Osteocyte (in vitro differentiated cells): ENCODE data around the gene RALGPS1. TPM values are rescaled to one million over a fixed set of nuclear protein-coding genes. Genes with fewer than 3 reads are reported as not detected.

ENCODE experiments used
- DNase-seq: peaks from one replicate; pipeline ENCODE4 v3.0.0; 2021; ENCODE audit warnings: mixed read lengths; ENCODE audit not compliant: unreplicated experiment; ENCODE audit errors: extremely low spot score
- H3K27ac Mint-ChIP-seq: one replicate; pipeline ENCODE4 v1.8.0; 2021; ENCODE audit warnings: mild to moderate bottlenecking, mixed read lengths; ENCODE audit not compliant: unreplicated experiment
- H3K27me3 Mint-ChIP-seq: one replicate; pipeline ENCODE4 v1.8.0; 2021; ENCODE audit warnings: mixed read lengths; ENCODE audit not compliant: unreplicated experiment
- H3K36me3 Mint-ChIP-seq: one replicate; pipeline ENCODE4 v1.8.0; 2021; ENCODE audit warnings: mixed read lengths; ENCODE audit not compliant: unreplicated experiment
- H3K4me1 Mint-ChIP-seq: one replicate; pipeline ENCODE4 v1.8.0; 2021; ENCODE audit warnings: mixed read lengths; ENCODE audit not compliant: unreplicated experiment
- H3K4me3 Mint-ChIP-seq: one replicate; pipeline ENCODE4 v1.8.0; 2021; ENCODE audit warnings: mild to moderate bottlenecking, moderate library complexity, mixed read lengths; ENCODE audit not compliant: unreplicated experiment
- H3K9me3 Mint-ChIP-seq: one replicate; pipeline ENCODE4 v1.8.0; 2021; ENCODE audit warnings: mixed read lengths; ENCODE audit not compliant: unreplicated experiment
- total RNA-seq: library from RNA; stranded (reverse); gene quantifications from 2 replicates; pipeline ENCODE4 v1.2.1, GENCODE V29; 2021
- TF ChIP-seq, protein P1 (sequence below): fragments of 200-600 bp; sonication (generic); IDR thresholded peaks from 2 replicates; pipeline ENCODE4 v1.5.0; 2021; ENCODE audit warnings: antibody characterized with exemption, mild to moderate bottlenecking, moderate library complexity

RALGPS1 gene
- total RNA-seq, 1 donor from 2014 or later, result 9.9 TPM

DNA sequence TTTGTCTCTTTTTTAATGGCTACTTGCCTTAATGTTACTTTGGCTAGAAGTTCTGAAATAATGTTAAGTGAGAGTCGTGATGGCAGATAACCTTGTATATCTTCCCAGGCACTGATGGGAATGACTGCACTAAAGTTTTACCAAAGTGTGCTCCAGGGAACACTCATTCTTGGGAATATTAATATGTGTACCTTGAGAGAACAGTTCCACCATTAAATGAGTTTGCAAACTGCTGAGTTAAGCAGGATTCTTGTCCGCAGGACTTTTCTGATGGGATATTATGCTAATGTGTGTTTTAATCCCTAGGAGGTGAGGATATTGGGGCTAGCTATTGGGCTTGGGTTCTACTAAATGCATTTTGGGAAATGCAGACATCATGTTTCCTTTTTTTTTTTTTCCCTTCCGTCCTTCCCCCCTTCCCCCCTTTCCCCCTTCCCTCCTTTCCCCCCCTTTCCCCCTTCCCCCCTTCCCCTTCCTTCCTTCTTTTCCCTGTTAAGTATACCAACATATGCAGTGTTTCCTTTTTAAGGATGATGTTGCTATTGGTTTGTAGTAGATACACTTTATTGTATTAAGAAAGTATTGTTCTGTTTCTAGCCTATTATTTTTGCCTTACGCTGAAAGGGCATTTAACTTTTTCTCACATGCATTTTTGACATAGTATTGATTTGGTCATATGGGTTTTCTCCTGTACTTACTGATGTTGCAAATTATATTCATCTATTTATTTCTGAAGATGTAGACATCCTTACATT, 38.6 kb upstream of the RALGPS1 start:
- H3K4me1 Mint-ChIP-seq, result peaks cover 19% of the 10 kb centered on the region
- no peaks in the 10 kb centered on the region for H3K9me3 Mint-ChIP-seq
- no peaks in the 10 kb centered on the region for H3K27me3 Mint-ChIP-seq
- H3K36me3 Mint-ChIP-seq, result peaks cover 21% of the 10 kb centered on the region
- TF ChIP-seq, protein P1, sequence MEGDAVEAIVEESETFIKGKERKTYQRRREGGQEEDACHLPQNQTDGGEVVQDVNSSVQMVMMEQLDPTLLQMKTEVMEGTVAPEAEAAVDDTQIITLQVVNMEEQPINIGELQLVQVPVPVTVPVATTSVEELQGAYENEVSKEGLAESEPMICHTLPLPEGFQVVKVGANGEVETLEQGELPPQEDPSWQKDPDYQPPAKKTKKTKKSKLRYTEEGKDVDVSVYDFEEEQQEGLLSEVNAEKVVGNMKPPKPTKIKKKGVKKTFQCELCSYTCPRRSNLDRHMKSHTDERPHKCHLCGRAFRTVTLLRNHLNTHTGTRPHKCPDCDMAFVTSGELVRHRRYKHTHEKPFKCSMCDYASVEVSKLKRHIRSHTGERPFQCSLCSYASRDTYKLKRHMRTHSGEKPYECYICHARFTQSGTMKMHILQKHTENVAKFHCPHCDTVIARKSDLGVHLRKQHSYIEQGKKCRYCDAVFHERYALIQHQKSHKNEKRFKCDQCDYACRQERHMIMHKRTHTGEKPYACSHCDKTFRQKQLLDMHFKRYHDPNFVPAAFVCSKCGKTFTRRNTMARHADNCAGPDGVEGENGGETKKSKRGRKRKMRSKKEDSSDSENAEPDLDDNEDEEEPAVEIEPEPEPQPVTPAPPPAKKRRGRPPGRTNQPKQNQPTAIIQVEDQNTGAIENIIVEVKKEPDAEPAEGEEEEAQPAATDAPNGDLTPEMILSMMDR, result no peak
- H3K27ac Mint-ChIP-seq, result peak overlapping the region; percentile 68
- no peak for DNase-seq
- H3K4me3 Mint-ChIP-seq, result no peak overlapping the region

DNA sequence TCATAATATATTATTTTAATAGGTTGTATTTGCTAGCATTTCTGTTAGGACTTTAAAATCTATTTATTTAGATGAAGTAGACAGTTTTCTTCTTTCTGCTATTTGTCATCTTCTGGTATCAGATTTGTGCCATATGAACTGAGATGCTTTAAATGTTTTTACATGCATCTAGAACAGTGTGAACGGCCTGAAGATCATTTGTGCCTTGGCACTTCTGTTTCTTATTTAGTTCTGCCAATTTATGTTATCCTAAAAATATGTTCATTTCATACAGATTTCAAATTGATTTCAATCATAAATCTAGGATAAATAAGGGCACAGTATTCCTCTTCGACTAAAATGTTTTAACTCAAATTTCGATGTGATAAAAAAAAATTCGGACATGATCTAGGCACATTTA, 38.1 kb upstream of the RALGPS1 start:
- H3K27ac Mint-ChIP-seq, result peak overlapping the region; percentile 11
- H3K4me1 Mint-ChIP-seq, result peaks cover 19% of the 10 kb centered on the region
- no peak for DNase-seq
- H3K9me3 Mint-ChIP-seq, result no peaks in the 10 kb centered on the region
- no peaks in the 10 kb centered on the region for H3K27me3 Mint-ChIP-seq
- no peak overlapping the region for H3K4me3 Mint-ChIP-seq
- TF ChIP-seq, protein P1, result no peak
- H3K36me3 Mint-ChIP-seq, result peaks cover 23% of the 10 kb centered on the region

- TF ChIP-seq, protein P1, result no peak
- Mint-ChIP-seq H3K9me3 (no peaks in the 10 kb centered on the region), H3K4me3 (no peak overlapping the region), H3K4me1 (peaks cover 19% of the 10 kb centered on the region), H3K27ac (no peak overlapping the region), H3K27me3 (no peaks in the 10 kb centered on the region), H3K36me3 (peaks cover 29% of the 10 kb centered on the region)
- no peak for DNase-seq
Measured at GRCh38 chr9:126877418-126877817, 37.2 kb upstream of the RALGPS1 start.

GRCh38 chr9:126879288-126879687, 35.3 kb upstream of the RALGPS1 start:
- Mint-ChIP-seq H3K36me3 (peaks cover 29% of the 10 kb centered on the region), H3K4me3 (no peak overlapping the region), H3K4me1 (peaks cover 19% of the 10 kb centered on the region), H3K27ac (no peak overlapping the region), H3K27me3 (no peaks in the 10 kb centered on the region), H3K9me3 (no peaks in the 10 kb centered on the region)
- DNase-seq, result no peak
- TF ChIP-seq, protein P1, result no peak

DNA sequence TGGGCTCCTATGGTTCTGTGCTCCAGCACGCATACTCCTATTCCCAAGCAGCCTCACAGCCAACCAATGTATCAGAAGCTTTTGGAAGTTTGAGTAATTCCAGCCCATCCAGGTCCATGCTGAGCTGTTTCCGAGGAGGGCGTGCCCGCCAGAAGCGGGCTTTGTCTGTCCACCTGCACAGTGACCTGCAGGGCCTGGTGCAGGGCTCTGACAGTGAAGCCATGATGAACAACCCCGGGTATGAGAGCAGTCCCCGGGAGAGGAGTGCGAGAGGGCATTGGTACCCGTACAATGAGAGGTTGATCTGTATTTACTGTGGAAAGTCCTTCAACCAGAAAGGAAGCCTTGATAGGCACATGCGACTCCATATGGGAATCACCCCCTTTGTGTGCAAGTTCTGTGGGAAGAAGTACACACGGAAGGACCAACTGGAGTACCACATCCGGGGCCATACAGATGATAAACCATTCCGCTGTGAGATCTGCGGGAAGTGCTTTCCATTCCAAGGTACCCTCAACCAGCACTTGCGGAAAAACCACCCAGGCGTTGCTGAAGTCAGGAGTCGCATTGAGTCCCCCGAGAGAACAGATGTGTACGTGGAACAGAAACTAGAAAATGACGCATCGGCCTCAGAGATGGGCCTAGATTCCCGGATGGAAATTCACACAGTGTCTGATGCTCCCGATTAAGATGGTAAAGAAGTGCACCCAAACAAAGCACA, 34.2 kb upstream of the RALGPS1 start:
- Mint-ChIP-seq H3K9me3 (no peaks in the 10 kb centered on the region), H3K36me3 (peaks cover 29% of the 10 kb centered on the region), H3K4me3 (no peak overlapping the region), H3K27me3 (no peaks in the 10 kb centered on the region), H3K4me1 (peaks cover 11% of the 10 kb centered on the region), H3K27ac (no peak overlapping the region)
- TF ChIP-seq, protein P1, result no peak
- no peak for DNase-seq
